Measurements from ENCODE around the gene UROD. TPM values are rescaled to one million over a fixed set of nuclear protein-coding genes. Genes with fewer than 3 reads are reported as not detected.

Gene UROD
- total and polyA plus RNA-seq, 4 donors = 84.2 to 131 (median 95.7) TPM

DNA sequence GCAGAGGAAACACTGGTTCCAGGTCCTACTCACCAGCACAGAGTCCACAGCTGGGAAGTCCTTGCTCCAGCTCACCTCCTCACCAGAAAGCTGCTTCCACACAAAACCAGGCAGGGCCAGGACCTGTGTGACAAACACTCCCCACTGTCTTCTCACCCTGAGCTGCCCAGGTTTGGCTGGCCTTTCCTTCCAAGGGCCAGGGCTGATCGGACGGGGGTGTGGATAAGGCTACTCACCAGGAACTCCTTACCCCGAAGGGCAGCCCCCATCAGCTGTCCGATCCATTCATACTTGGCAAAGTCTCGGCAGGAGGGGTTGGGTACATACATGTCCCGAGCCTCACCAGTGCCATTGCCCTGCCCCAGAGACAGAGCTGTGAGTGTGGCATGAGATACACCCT is 6.3 kb upstream of the UROD start:
- Histone ChIP-seq H3K4me1 (ENCODE audit: control insufficient read depth, insufficient read depth, low read length) (peaks cover 14% of the 10 kb centered on the region), H3K27me3 (ENCODE audit: control insufficient read depth, insufficient read depth, low read length) (no peaks in the 10 kb centered on the region), H3K4me3 (ENCODE audit: low read depth, low read length) (no peak overlapping the region), H3K9me3 (ENCODE audit: control insufficient read depth, insufficient read depth, low read length) (no peaks in the 10 kb centered on the region), H3K36me3 (ENCODE audit: control insufficient read depth, insufficient read depth, low read length) (peaks cover 84% of the 10 kb centered on the region), H3K27ac (ENCODE audit: low read depth, low read length) (no peak overlapping the region)
- WGBS (ENCODE audit: insufficient coverage) = 93% methylated on average over 6 of the region's 6 CpGs
- DNase-seq (ENCODE audit: low read depth in 4 of 6, low spot score in 6 of 6) = no peak

DNA sequence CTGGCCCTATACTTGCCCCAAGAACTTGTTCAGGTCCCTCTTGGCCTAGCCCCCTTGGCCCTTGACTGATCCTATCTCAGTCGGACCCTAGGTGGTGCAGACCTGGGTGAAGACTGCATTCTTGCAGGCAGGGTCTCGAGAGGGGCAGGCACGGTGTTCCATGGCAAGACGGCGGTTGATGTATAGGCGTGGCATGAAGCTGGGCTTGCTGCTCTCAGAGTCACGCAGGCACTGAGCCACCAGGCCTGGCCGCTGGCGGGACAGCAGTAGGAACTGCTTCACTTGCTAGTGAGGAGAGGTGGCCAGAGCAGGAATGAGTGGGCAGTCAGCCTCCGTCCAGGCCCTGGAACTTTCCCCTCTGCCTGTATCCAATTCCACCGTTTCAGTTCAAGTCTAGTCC is 4.7 kb upstream of the UROD start:
- Histone ChIP-seq H3K27ac (ENCODE audit: low read depth, low read length) (no peak overlapping the region), H3K36me3 (ENCODE audit: control insufficient read depth, insufficient read depth, low read length) (peaks cover 74% of the 10 kb centered on the region), H3K4me3 (ENCODE audit: low read depth, low read length) (no peak overlapping the region), H3K27me3 (ENCODE audit: control insufficient read depth, insufficient read depth, low read length) (no peaks in the 10 kb centered on the region), H3K4me1 (ENCODE audit: control insufficient read depth, insufficient read depth, low read length) (peaks cover 23% of the 10 kb centered on the region), H3K9me3 (ENCODE audit: control insufficient read depth, insufficient read depth, low read length) (no peaks in the 10 kb centered on the region)
- WGBS (ENCODE audit: insufficient coverage) = 93% methylated on average over 10 of the region's 11 CpGs
- DNase-seq (ENCODE audit: low read depth in 4 of 6, low spot score in 6 of 6) = no peak

DNA sequence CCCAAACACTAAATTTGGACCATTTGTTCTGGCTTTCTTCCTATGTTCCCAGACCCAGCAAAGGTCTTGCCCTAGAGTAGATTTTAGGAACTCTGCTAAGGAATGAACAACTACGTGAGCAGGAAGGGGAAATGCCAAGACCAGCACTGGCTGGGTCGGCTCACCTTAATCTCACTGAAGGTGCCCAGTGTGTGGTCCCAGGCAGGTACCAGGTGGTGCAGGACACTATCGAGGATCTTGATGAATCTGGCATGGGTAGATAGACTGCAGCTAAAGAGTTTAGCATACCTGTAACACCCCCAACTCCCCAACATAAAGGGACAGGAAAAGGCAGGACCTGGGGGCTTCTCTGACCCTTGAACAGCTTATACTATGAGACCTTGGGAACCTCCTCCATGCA is 4.0 kb upstream of the UROD start:
- no peak overlapping the region for H3K4me3 ChIP-seq (ENCODE audit: low read depth, low read length)
- no peak overlapping the region for H3K27ac ChIP-seq (ENCODE audit: low read depth, low read length)
- peaks cover 67% of the 10 kb centered on the region for H3K36me3 ChIP-seq (ENCODE audit: control insufficient read depth, insufficient read depth, low read length)
- H3K27me3 ChIP-seq (ENCODE audit: control insufficient read depth, insufficient read depth, low read length) = no peaks in the 10 kb centered on the region
- 100% methylated on average over 2 of the region's 3 CpGs for WGBS (ENCODE audit: insufficient coverage)
- no peaks in the 10 kb centered on the region for H3K9me3 ChIP-seq (ENCODE audit: control insufficient read depth, insufficient read depth, low read length)
- DNase-seq (ENCODE audit: low read depth in 4 of 6, low spot score in 6 of 6) = no peak
- peaks cover 31% of the 10 kb centered on the region for H3K4me1 ChIP-seq (ENCODE audit: control insufficient read depth, insufficient read depth, low read length)

DNA sequence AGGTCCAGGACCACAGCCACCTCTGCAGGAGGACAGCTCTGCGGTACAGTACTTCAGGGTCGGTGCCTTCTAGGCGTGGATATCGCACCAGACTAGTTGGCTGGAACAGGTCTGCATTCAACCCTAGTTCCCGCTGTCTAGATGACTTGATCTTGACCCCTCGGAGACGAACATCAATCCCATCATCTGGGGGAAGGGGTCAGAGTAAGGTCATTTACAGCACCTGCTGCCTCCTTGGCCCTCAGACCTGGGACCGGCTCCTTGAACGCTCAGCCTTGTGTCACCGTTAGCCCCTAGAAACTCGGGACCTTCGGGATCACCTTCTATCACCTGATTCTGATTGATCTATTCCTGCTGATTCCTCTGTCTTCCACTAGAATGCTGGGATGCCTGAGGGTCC is 3.5 kb upstream of the UROD start:
- no peak overlapping the region for H3K4me3 ChIP-seq (ENCODE audit: low read depth, low read length)
- H3K27ac ChIP-seq (ENCODE audit: low read depth, low read length) = no peak overlapping the region
- H3K27me3 ChIP-seq (ENCODE audit: control insufficient read depth, insufficient read depth, low read length) = no peaks in the 10 kb centered on the region
- no peak for DNase-seq (ENCODE audit: low read depth in 4 of 6, low spot score in 6 of 6)
- H3K9me3 ChIP-seq (ENCODE audit: control insufficient read depth, insufficient read depth, low read length) = no peaks in the 10 kb centered on the region
- peaks cover 33% of the 10 kb centered on the region for H3K4me1 ChIP-seq (ENCODE audit: control insufficient read depth, insufficient read depth, low read length)
- peaks cover 63% of the 10 kb centered on the region for H3K36me3 ChIP-seq (ENCODE audit: control insufficient read depth, insufficient read depth, low read length)
- WGBS (ENCODE audit: insufficient coverage) = 88% methylated on average over 12 of the region's 12 CpGs

DNA sequence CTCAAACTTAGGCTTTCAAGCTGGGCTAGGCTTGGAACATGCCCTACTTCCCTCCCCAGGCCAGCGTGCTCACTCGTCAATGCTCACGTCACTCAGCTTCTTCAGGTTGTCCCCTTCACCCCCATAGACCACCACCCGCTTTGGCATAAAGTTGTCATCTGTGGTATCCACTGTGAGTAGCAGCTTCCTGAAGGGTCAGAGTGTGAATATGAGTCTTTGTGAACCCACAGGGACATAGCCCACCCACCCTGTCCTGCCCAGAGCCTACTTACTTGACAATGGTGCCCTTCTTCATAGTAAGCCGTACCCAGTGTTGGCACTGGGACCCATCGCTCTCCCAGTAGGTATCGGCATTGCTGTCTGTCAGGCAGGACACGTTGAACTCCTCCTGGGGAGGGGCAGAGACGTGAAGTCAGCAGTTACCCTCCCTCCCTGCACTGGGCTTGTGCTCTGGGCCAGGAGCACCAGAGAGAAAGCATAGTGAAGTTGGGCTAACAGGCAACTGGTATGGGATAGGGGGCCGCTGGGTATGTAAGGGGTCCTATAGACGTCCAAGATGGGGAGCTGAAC is 2.7 kb upstream of the UROD start:
- no peaks in the 10 kb centered on the region for H3K9me3 ChIP-seq (ENCODE audit: control insufficient read depth, insufficient read depth, low read length)
- peaks cover 58% of the 10 kb centered on the region for H3K36me3 ChIP-seq (ENCODE audit: control insufficient read depth, insufficient read depth, low read length)
- no peak overlapping the region for H3K4me3 ChIP-seq (ENCODE audit: low read depth, low read length)
- WGBS (ENCODE audit: insufficient coverage) = 92% methylated on average over 10 of the region's 11 CpGs
- no peak for DNase-seq (ENCODE audit: low read depth in 4 of 6, low spot score in 6 of 6)
- no peak overlapping the region for H3K27ac ChIP-seq (ENCODE audit: low read depth, low read length)
- H3K4me1 ChIP-seq (ENCODE audit: control insufficient read depth, insufficient read depth, low read length) = peaks cover 41% of the 10 kb centered on the region
- no peaks in the 10 kb centered on the region for H3K27me3 ChIP-seq (ENCODE audit: control insufficient read depth, insufficient read depth, low read length)

DNA sequence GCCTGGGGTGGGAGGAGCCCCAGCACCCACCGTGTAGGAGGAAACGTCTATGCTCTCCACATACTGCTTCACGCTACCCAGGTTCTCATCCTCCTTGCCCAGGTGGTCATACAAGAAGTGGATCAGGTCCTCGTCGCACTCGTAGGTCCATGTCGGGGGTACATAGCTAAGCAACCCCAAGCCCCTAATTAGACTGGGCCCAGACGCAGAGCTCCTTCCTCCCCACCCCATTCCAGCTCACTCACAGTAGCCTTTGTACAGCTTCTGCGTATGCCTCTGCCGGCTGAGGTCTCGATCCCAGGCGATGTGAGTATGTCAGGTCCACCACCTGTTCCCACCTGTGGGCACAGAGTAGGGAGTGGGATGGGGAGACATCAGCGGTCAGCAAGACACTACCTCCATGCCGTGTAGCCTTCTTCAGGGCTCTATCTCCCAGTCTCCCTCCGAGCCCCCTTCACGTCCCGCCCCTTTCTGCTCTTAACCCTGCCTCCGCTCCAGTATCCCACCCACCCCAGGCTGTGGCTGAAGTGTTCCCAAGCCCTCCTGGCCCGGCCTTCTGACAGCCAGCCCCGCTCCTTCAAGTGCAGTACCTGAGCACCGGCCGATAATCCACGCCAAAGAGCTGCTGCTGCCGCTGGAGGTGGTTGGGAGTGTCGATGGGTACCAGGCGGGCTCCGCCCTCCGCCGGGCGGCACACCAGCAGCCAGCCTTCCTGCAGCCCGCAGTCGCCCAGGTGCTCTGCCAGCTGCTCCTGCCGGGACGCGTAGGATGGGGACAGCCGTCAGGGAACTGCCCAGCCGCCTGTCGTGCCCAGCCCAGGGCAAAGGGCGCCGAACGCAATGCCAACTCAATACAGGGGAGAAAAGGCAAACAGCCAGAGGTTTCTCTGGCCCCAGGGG is 1.8 kb upstream of the UROD start:
- Histone ChIP-seq H3K4me1 (ENCODE audit: control insufficient read depth, insufficient read depth, low read length) (peaks cover 47% of the 10 kb centered on the region), H3K4me3 (ENCODE audit: low read depth, low read length) (peak overlapping the region; percentile 61), H3K27ac (ENCODE audit: low read depth, low read length) (no peak overlapping the region), H3K27me3 (ENCODE audit: control insufficient read depth, insufficient read depth, low read length) (no peaks in the 10 kb centered on the region), H3K36me3 (ENCODE audit: control insufficient read depth, insufficient read depth, low read length) (peaks cover 50% of the 10 kb centered on the region), H3K9me3 (ENCODE audit: control insufficient read depth, insufficient read depth, low read length) (no peaks in the 10 kb centered on the region)
- 13% methylated on average over 36 of the region's 41 CpGs for WGBS (ENCODE audit: insufficient coverage)
- DNase-seq (ENCODE audit: low read depth in 4 of 6, low spot score in 6 of 6) = peak in 2 of 6 donors; percentile 27 to 31

DNA sequence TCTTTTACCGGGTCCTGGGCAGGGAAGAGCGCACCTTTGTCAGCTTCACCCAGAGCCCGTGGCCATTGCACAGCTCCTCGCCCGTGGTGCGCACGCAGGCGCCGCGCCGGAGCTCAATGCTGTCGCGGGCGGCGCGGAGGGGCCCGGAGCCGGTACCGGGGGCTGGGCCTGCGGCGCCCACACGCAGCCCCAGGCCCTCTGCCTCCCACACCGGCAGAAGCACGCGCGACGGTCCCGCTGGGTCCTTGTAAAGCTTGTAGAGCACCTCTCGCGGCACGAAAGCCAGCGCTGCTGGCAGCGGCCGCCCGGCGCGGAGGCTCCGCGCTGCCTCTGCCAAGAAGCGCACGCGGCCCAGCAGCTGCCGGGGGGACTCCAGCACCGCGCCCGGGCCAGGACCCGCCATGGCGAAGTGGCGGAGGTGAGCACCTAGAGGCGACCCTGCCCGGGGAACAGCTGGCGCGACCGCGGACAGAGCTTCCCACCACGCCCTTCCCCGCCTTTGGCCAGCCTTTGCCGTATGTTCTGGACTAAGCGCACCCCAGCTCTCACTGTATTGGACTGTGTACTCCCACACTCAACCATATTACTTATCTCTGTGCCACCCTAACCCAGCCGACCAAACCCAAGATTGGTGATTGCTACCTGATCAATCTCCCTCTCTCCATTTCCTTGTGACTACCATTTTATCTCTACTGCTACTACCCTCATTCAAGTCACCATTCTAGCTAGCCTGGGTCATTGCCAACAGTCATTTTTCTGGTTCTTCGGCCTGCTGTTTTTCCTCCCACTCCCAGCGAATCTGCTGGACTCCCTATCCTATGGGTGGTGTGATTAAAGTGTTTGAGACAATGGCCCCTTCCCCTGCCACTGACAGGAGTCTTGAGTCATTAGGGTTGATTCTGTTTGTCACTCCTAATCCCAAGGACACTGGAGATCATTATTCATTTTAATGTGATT is 921 bp upstream of the UROD start, which contains the start of gene HECTD3:
TSS of gene HECTD3 (minus strand) at position 470 of the 957 bp plus-strand sequence. CDS start at position 403, 67 bp downstream.
- peak within 1 kb of the TSS; percentile 79 for H3K27ac ChIP-seq (ENCODE audit: low read depth, low read length)
- peak within 1 kb of the TSS; percentile 61 for H3K4me3 ChIP-seq (ENCODE audit: low read depth, low read length)
- H3K36me3 ChIP-seq (ENCODE audit: control insufficient read depth, insufficient read depth, low read length) = peaks cover 40% of the 10 kb centered on the region
- no peaks in the 10 kb centered on the region for H3K9me3 ChIP-seq (ENCODE audit: control insufficient read depth, insufficient read depth, low read length)
- H3K27me3 ChIP-seq (ENCODE audit: control insufficient read depth, insufficient read depth, low read length) = no peaks in the 10 kb centered on the region
- peaks cover 47% of the 10 kb centered on the region for H3K4me1 ChIP-seq (ENCODE audit: control insufficient read depth, insufficient read depth, low read length)
- peak in 4 of 6 donors; percentile 69 to 94 (median 82) for DNase-seq (ENCODE audit: low read depth in 4 of 6, low spot score in 6 of 6)
- WGBS (ENCODE audit: insufficient coverage) = under 1% methylated on average over 60 of the region's 62 CpGs

DNA sequence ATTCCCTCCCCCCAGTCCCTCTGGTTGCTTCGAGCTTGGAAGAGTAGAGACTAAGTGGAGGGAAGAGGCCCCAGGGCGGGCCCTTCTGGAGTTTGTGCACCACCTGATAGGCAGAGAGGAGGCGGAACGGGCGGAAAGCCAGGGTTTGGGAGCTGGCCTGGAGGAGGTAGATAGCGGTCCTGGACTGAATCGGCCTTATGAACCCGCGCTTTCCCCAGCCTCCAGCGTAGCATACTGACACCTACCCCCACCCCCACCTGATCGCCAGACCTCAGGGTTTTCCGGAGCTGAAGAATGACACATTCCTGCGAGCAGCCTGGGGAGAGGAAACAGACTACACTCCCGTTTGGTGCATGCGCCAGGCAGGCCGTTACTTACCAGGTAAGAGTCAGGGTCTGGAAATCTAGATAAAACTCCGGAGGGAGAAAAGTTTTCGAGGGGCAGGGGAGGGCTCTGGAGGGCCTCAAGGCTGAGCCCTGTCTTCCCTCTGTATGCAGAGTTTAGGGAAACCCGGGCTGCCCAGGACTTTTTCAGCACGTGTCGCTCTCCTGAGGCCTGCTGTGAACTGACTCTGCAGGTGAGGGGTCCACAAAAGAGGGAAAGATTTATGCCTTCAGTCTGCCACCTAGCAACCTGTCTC is 705 bp downstream of the UROD start:
- Histone ChIP-seq H3K4me1 (ENCODE audit: control insufficient read depth, insufficient read depth, low read length) (peaks cover 47% of the 10 kb centered on the region), H3K27me3 (ENCODE audit: control insufficient read depth, insufficient read depth, low read length) (no peaks in the 10 kb centered on the region), H3K9me3 (ENCODE audit: control insufficient read depth, insufficient read depth, low read length) (no peaks in the 10 kb centered on the region), H3K36me3 (ENCODE audit: control insufficient read depth, insufficient read depth, low read length) (peaks cover 24% of the 10 kb centered on the region), H3K27ac (ENCODE audit: low read depth, low read length) (peak overlapping the region; percentile 79), H3K4me3 (ENCODE audit: low read depth, low read length) (peak overlapping the region; percentile 61)
- 9% methylated on average over 17 of the region's 21 CpGs for WGBS (ENCODE audit: insufficient coverage)
- peak in 3 of 6 donors; percentile 20 to 55 (median 24) for DNase-seq (ENCODE audit: low read depth in 4 of 6, low spot score in 6 of 6)
